BE2C (cell line): ENCODE measurements around the gene ADGRG6.

ENCODE experiments used
- DNase-seq: peaks from one replicate; pipeline ENCODE4 v3.0.0-alpha.2; 2020
- H3K27me3 ChIP-seq: fragments of 250-450 bp; sonication (Bioruptor Pico); 2 replicates; pipeline ENCODE4 v1.5.1; 2020; ENCODE audit warnings: mild to moderate bottlenecking
- H3K36me3 ChIP-seq: fragments of 250-450 bp; sonication (Bioruptor Pico); 2 replicates; pipeline ENCODE4 v1.5.1; 2020; ENCODE audit warnings: mild to moderate bottlenecking
- H3K4me1 ChIP-seq: fragments of 250-450 bp; sonication (Bioruptor Pico); 2 replicates; pipeline ENCODE4 v1.5.1; 2020
- H3K4me3 ChIP-seq: 2 replicates; pipeline ENCODE4 v1.5.1; 2011; ENCODE audit warnings: low read depth, low read length
- H3K9me3 ChIP-seq: fragments of 250-450 bp; sonication (Bioruptor Pico); 2 replicates; pipeline ENCODE4 v1.5.1; 2020
- TF ChIP-seq, protein P1 (sequence below): IDR thresholded peaks from 2 replicates; pipeline ENCODE4 v1.5.1; 2012; ENCODE audit warnings: mild to moderate bottlenecking, low read depth, low read length

ADGRG6 gene

GRCh38 chr6:142361779-142362750 lies 60.3 kb downstream of the ADGRG6 start:
- Histone ChIP-seq H3K36me3 (no peaks in the 10 kb centered on the region), H3K9me3 (no peaks in the 10 kb centered on the region), H3K4me3 (no peak overlapping the region), H3K27me3 (no peaks in the 10 kb centered on the region), H3K4me1 (no peaks in the 10 kb centered on the region)
- TF ChIP-seq, protein P1, sequence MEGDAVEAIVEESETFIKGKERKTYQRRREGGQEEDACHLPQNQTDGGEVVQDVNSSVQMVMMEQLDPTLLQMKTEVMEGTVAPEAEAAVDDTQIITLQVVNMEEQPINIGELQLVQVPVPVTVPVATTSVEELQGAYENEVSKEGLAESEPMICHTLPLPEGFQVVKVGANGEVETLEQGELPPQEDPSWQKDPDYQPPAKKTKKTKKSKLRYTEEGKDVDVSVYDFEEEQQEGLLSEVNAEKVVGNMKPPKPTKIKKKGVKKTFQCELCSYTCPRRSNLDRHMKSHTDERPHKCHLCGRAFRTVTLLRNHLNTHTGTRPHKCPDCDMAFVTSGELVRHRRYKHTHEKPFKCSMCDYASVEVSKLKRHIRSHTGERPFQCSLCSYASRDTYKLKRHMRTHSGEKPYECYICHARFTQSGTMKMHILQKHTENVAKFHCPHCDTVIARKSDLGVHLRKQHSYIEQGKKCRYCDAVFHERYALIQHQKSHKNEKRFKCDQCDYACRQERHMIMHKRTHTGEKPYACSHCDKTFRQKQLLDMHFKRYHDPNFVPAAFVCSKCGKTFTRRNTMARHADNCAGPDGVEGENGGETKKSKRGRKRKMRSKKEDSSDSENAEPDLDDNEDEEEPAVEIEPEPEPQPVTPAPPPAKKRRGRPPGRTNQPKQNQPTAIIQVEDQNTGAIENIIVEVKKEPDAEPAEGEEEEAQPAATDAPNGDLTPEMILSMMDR: no peak
- DNase-seq: no peak

- Histone ChIP-seq H3K27me3 (no peaks in the 10 kb centered on the region), H3K4me3 (no peak overlapping the region), H3K36me3 (no peaks in the 10 kb centered on the region), H3K4me1 (no peaks in the 10 kb centered on the region), H3K9me3 (no peaks in the 10 kb centered on the region)
- DNase-seq: no peak
- TF ChIP-seq, protein P1: no peak
These were observed 65.3 kb downstream of the ADGRG6 start for GRCh38 chr6:142367061-142367460.

DNA sequence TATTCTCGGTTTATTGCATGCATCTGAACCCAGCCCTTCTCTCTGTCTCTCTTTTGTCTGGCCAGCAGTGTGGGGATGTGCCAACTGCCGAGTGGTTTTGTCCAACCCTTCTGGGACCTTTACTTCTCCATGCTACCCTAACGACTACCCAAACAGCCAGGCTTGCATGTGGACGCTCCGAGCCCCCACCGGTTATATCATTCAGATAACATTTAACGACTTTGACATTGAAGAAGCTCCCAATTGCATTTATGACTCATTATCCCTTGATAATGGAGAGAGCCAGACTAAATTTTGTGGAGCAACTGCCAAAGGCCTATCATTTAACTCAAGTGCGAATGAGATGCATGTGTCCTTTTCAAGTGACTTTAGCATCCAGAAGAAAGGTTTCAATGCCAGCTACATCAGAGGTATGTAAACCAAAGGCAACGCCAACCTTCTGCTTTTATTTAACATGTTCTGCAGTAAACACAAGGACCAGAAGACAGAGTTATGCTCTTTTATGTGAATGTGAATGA lies 65.8 kb downstream of the ADGRG6 start:
- H3K4me1 ChIP-seq: no peaks in the 10 kb centered on the region
- H3K4me3 ChIP-seq: no peak overlapping the region
- no peak for DNase-seq
- no peaks in the 10 kb centered on the region for H3K27me3 ChIP-seq
- no peaks in the 10 kb centered on the region for H3K9me3 ChIP-seq
- no peaks in the 10 kb centered on the region for H3K36me3 ChIP-seq
- TF ChIP-seq, protein P1: no peak

DNA sequence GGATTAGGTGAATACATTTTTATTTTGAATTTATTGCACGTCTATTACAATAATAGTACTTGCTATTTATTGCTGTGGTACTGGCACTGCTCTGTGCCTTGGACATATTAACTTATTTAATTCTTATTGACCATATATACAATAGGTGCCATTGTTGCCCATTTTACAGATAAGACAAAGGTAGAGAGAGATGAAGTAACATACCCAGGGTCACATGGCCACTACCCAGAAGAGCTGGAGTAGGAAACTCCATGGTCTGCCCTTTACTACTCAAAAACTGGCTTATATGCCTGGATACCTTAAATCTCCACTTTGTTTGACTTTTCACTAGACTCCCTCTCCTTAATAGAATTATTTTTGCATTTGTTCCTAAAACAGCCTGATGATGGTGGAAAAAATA lies 67.5 kb downstream of the ADGRG6 start:
- Histone ChIP-seq H3K4me1 (no peaks in the 10 kb centered on the region), H3K4me3 (no peak overlapping the region), H3K36me3 (no peaks in the 10 kb centered on the region), H3K27me3 (no peaks in the 10 kb centered on the region), H3K9me3 (no peaks in the 10 kb centered on the region)
- no peak for DNase-seq
- TF ChIP-seq, protein P1: no peak

DNA sequence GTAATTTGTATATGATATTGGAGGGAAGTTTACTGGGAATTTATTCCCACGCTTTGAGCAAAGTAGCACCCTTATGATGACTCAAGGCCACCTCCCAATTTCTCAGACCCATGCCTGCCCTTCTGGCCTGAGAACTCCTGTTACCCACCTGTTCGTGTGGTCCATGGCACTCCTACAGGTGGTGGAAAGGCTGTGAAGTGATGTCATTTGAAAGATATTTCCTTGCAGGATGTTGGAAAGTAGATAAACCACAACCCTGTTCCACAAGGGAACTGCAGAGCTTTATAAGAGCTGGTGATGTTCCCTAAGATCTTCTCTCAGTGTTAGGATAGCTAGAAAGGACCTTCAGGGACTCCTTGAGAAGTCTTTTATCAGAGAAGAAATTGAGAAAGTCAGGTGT lies 70.5 kb downstream of the ADGRG6 start:
- H3K36me3 ChIP-seq: no peaks in the 10 kb centered on the region
- H3K4me1 ChIP-seq: no peaks in the 10 kb centered on the region
- no peaks in the 10 kb centered on the region for H3K27me3 ChIP-seq
- no peak overlapping the region for H3K4me3 ChIP-seq
- no peaks in the 10 kb centered on the region for H3K9me3 ChIP-seq
- TF ChIP-seq, protein P1: no peak
- no peak for DNase-seq
